Measurements from ENCODE around the gene ARMC3. TPM values are rescaled to one million over a fixed set of nuclear protein-coding genes. Genes with fewer than 3 reads are reported as not detected.

ARMC3 gene
- 1 to 10 TPM in 1 of 4 donors, not detected in 3; 2.0 TPM for total RNA-seq

- peaks cover 22% of the 10 kb centered on the region for H3K27me3 ChIP-seq
- H3K4me1 ChIP-seq: peaks cover 14% of the 10 kb centered on the region
- TF ChIP-seq POLR2A (IDR thresholded peaks at IDR 0.05): no peak
- no peak for TF ChIP-seq POLR2AphosphoS5 (IDR thresholded peaks at IDR 0.05)
- no peak for TF ChIP-seq EP300 (IDR thresholded peaks at IDR 0.05)
- no peak for TF ChIP-seq CTCF (IDR thresholded peaks at IDR 0.05)
- no peaks in the 10 kb centered on the region for H3K9me3 ChIP-seq
- WGBS: 19% methylated on average over 32 of the region's 41 CpGs
- DNase-seq (ENCODE audit: low spot score in 2 of 2): peak; percentile 67 to 76
- H3K36me3 ChIP-seq: no peaks in the 10 kb centered on the region
- peak within 1 kb of the TSS; percentile 41 for H3K4me3 ChIP-seq
- H3K27ac ChIP-seq: no peak within 1 kb of the TSS
Observed at GRCh38 chr10:22927661-22928403, at the start of gene ARMC3. Gene ARMC3, plus strand, starts transcription at chr10:22928053. Its CDS starts 3,944 bp downstream, at chr10:22931997.

GRCh38 chr10:22891797-22892196 lies 36.1 kb upstream of the ARMC3 start:
- 89% methylated on average over 2 of the region's 2 CpGs for WGBS
- Histone ChIP-seq H3K36me3 (no peaks in the 10 kb centered on the region), H3K4me1 (peaks cover 7% of the 10 kb centered on the region), H3K9me3 (peaks cover 13% of the 10 kb centered on the region), H3K27ac (no peak overlapping the region), H3K4me3 (no peak overlapping the region), H3K27me3 (no peaks in the 10 kb centered on the region)
- DNase-seq (ENCODE audit: low spot score in 2 of 2): no peak
- no peak for TF ChIP-seq POLR2AphosphoS5 (IDR thresholded peaks at IDR 0.05)

- H3K36me3 ChIP-seq: no peaks in the 10 kb centered on the region
- TF ChIP-seq EP300 (IDR thresholded peaks at IDR 0.05) (no peak), POLR2AphosphoS5 (IDR thresholded peaks at IDR 0.05) (no peak)
- 82% methylated on average over 2 of the region's 2 CpGs for WGBS
- peaks cover 13% of the 10 kb centered on the region for H3K9me3 ChIP-seq
- DNase-seq (ENCODE audit: low spot score in 2 of 2): no peak
- H3K4me1 ChIP-seq: peaks cover 7% of the 10 kb centered on the region
- no peaks in the 10 kb centered on the region for H3K27me3 ChIP-seq
- H3K27ac ChIP-seq: no peak overlapping the region
- no peak overlapping the region for H3K4me3 ChIP-seq
Observed at GRCh38 chr10:22893781-22894180, 34.1 kb upstream of the ARMC3 start.

GRCh38 chr10:22894714-22895113 lies 33.1 kb upstream of the ARMC3 start:
- H3K4me1 ChIP-seq: peaks cover 7% of the 10 kb centered on the region
- TF ChIP-seq POLR2AphosphoS5 (IDR thresholded peaks at IDR 0.05) (no peak), POLR2A (IDR thresholded peaks at IDR 0.05) (no peak), CTCF (IDR thresholded peaks at IDR 0.05) (no peak), EP300 (IDR thresholded peaks at IDR 0.05) (no peak)
- no peak overlapping the region for H3K4me3 ChIP-seq
- H3K36me3 ChIP-seq: no peaks in the 10 kb centered on the region
- 24% methylated on average over 4 of the region's 4 CpGs for WGBS
- no peaks in the 10 kb centered on the region for H3K27me3 ChIP-seq
- H3K27ac ChIP-seq: no peak overlapping the region
- peaks cover 13% of the 10 kb centered on the region for H3K9me3 ChIP-seq
- no peak for DNase-seq (ENCODE audit: low spot score in 2 of 2)

- Histone ChIP-seq H3K27me3 (no peaks in the 10 kb centered on the region), H3K9me3 (peaks cover 13% of the 10 kb centered on the region), H3K4me1 (peaks cover 7% of the 10 kb centered on the region), H3K36me3 (no peaks in the 10 kb centered on the region), H3K4me3 (no peak overlapping the region), H3K27ac (no peak overlapping the region)
- TF ChIP-seq POLR2AphosphoS5 (IDR thresholded peaks at IDR 0.05): no peak
- TF ChIP-seq POLR2A (IDR thresholded peaks at IDR 0.05): no peak
- TF ChIP-seq EP300 (IDR thresholded peaks at IDR 0.05): no peak
- no peak for TF ChIP-seq CTCF (IDR thresholded peaks at IDR 0.05)
- 11% methylated on average over 1 of the region's 1 CpG for WGBS
- DNase-seq (ENCODE audit: low spot score in 2 of 2): no peak
Observed at GRCh38 chr10:22895252-22895651, 32.6 kb upstream of the ARMC3 start.

- no peaks in the 10 kb centered on the region for H3K27me3 ChIP-seq
- no peak overlapping the region for H3K27ac ChIP-seq
- H3K4me1 ChIP-seq: peaks cover 7% of the 10 kb centered on the region
- peaks cover 3% of the 10 kb centered on the region for H3K9me3 ChIP-seq
- TF ChIP-seq CTCF (IDR thresholded peaks at IDR 0.05) (no peak), POLR2A (IDR thresholded peaks at IDR 0.05) (no peak), POLR2AphosphoS5 (IDR thresholded peaks at IDR 0.05) (no peak), EP300 (IDR thresholded peaks at IDR 0.05) (no peak)
- H3K36me3 ChIP-seq: no peaks in the 10 kb centered on the region
- DNase-seq (ENCODE audit: low spot score in 2 of 2): no peak
- whole genome bisulfite sequencing: 50% methylated on average over 4 of the region's 4 CpGs
- H3K4me3 ChIP-seq: no peak overlapping the region
Observed at GRCh38 chr10:22897371-22897770, 30.5 kb upstream of the ARMC3 start.

Measured in suprapubic skin (tissue), 4 donors.